IPS DF 6.9 (cell line): ENCODE results near the gene KIF6.
"Not testable (repeated sequence)": the region's sequence is repeated elsewhere in the genome, so short reads cannot be mapped to it uniquely, and the experiment has no call there.

Experiments used
- DNase-seq: peaks from one replicate; pipeline ENCODE4 v3.0.0-alpha.2; 2013; ENCODE audit warnings: low read depth, low spot score
- H3K27ac ChIP-seq: one replicate; pipeline ENCODE4 v1.5.1; 2013; ENCODE audit warnings: low read length, control low read depth
- H3K27me3 ChIP-seq: 2 replicates; pipeline ENCODE4 v1.6.1; 2013; ENCODE audit warnings: mild to moderate bottlenecking, low read length; ENCODE audit not compliant: control insufficient read depth, insufficient read depth
- H3K36me3 ChIP-seq: 2 replicates; pipeline ENCODE4 v1.6.1; 2013; ENCODE audit warnings: low read length; ENCODE audit not compliant: control insufficient read depth, insufficient read depth
- H3K4me1 ChIP-seq: 2 replicates; pipeline ENCODE4 v1.6.1; 2013; ENCODE audit warnings: low read length; ENCODE audit not compliant: control insufficient read depth, insufficient read depth
- H3K4me3 ChIP-seq: 2 replicates; pipeline ENCODE4 v1.5.1; 2013; ENCODE audit warnings: mild to moderate bottlenecking, low read length
- H3K9me3 ChIP-seq: 2 replicates; pipeline ENCODE4 v1.6.1; 2013; ENCODE audit warnings: low read length, inconsistent platforms; ENCODE audit not compliant: control insufficient read depth, insufficient read depth
- WGBS: extraction: QIAGEN DNeasy Blood & Tissue Kit; methylation state at CpG from one replicate; pipeline ENCODE4 v1.1.7; 2013; ENCODE audit warnings: mixed read lengths, missing lambda C conversion rate; ENCODE audit not compliant: insufficient read length, insufficient coverage; 5-methylcytosine and 5-hydroxymethylcytosine counted together

Gene KIF6

DNA sequence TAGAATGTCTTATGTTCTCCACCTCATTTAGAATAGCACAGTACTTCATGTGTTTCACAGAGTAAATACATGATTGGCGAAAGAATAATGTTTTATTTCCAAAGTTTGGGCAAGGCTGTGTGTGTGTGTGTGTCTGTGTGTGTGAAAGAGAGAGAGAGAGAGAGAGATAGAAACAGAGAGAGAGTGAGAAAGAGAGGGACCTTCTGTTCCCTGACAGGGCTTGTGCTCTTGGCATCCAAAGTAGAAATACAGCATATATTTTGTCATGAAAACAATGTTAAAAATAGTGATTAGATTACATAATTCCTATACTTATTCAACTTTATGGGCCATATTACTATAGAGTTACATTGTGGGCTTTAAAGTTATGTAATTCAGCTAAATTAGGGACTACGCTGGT is 201.2 kb downstream of the KIF6 start:
- H3K4me3 ChIP-seq, result no peak overlapping the region
- DNase-seq, result no peak
- H3K9me3 ChIP-seq, result no peaks in the 10 kb centered on the region
- H3K36me3 ChIP-seq, result no peaks in the 10 kb centered on the region
- H3K27me3 ChIP-seq, result no peaks in the 10 kb centered on the region
- H3K27ac ChIP-seq, result no peak overlapping the region
- WGBS, result no CpG with 5 or more reads among the region's 2 CpGs
- H3K4me1 ChIP-seq, result no peaks in the 10 kb centered on the region

DNA sequence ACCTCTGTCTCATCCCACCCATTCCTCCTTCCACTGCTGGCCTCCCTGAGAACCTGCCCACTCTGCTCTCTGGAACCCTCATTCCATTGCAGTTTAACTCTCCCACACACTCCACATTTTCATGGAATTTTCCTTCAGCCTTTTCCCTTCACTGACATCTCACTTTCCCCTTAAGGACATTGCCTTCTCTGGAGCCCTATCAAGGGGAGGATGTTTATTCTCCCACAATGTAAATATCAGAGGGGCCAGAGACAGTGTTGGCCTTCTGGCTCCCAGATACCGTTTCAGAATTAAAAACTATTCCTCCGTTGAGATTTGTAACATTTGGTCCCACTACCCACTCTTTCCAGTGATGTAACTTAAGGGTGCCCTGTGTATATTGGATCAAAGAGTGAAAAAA is 203.2 kb downstream of the KIF6 start:
- Histone ChIP-seq H3K36me3 (no peaks in the 10 kb centered on the region), H3K27me3 (no peaks in the 10 kb centered on the region), H3K4me1 (no peaks in the 10 kb centered on the region), H3K4me3 (no peak overlapping the region), H3K9me3 (no peaks in the 10 kb centered on the region), H3K27ac (no peak overlapping the region)
- DNase-seq, result no peak
- no CpG with 5 or more reads among the region's 2 CpGs for WGBS

DNA sequence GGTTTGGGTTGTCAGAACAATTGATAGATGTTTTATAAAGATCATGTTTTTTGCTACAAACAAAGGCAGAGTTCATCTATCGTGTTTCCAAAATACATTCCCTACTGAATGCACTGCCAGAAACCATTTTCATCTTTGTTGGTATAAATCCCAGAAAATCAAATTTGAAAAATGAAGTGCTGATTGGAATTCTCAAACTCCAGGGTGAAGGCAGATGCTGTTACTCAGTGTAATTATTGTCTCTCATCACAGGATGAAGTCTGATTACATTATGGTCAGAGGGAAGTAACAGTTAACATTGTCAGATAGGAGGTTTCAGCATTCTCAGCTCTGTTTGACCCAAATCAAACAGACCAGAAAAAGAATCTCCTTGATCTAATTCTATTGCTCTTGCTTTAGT is 204.3 kb downstream of the KIF6 start:
- WGBS, result no CpG with 5 or more reads among the region's 1 CpG
- Histone ChIP-seq H3K27me3 (no peaks in the 10 kb centered on the region), H3K9me3 (no peaks in the 10 kb centered on the region), H3K27ac (no peak overlapping the region), H3K4me1 (no peaks in the 10 kb centered on the region), H3K4me3 (no peak overlapping the region), H3K36me3 (no peaks in the 10 kb centered on the region)
- DNase-seq, result no peak

DNA sequence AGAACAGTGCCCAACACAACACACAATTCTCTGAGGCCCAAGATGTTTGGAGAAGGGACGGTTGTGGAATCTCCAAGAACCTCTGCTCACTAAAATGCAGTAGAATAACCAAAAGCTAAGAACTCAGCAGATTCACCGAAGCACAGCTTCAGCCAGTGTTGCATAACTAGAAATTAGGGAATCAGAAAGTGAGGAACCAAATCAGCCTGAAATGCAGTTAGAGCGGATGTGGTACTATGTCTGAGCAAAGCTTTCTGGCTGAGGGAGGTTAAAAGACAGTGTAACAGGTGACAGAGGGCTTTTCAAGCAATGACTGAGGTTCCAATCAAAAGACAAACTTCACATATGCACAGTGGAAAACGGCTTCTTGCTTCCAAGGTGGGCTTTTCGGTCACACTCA is 204.8 kb downstream of the KIF6 start:
- no peaks in the 10 kb centered on the region for H3K9me3 ChIP-seq
- H3K4me1 ChIP-seq, result no peaks in the 10 kb centered on the region
- H3K4me3 ChIP-seq, result no peak overlapping the region
- DNase-seq, result no peak
- no peak overlapping the region for H3K27ac ChIP-seq
- no CpG with 5 or more reads among the region's 5 CpGs for WGBS
- no peaks in the 10 kb centered on the region for H3K36me3 ChIP-seq
- no peaks in the 10 kb centered on the region for H3K27me3 ChIP-seq

DNA sequence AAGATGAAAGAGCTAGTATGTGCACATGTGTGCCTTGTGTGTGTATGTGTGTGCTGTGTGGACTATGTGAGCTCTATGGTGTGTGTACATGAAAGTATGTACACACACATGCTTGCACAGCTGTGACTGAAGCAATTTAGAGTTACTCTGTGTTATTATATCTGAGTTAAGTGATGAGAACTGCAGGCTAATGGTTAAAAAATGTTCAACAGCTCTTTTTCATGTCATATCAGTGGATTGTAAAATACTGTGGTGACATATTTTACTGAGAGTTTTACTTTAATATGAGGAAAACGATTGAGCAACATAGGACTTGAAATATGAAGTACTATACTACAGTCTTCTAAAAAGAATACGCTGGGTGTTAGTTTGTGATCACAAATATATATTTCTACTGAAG is 207.0 kb downstream of the KIF6 start:
- DNase-seq, result no peak
- no peaks in the 10 kb centered on the region for H3K27me3 ChIP-seq
- no peak overlapping the region for H3K4me3 ChIP-seq
- no CpG with 5 or more reads among the region's 2 CpGs for WGBS
- no peaks in the 10 kb centered on the region for H3K9me3 ChIP-seq
- no peaks in the 10 kb centered on the region for H3K36me3 ChIP-seq
- H3K27ac ChIP-seq, result no peak overlapping the region
- H3K4me1 ChIP-seq, result no peaks in the 10 kb centered on the region

DNA sequence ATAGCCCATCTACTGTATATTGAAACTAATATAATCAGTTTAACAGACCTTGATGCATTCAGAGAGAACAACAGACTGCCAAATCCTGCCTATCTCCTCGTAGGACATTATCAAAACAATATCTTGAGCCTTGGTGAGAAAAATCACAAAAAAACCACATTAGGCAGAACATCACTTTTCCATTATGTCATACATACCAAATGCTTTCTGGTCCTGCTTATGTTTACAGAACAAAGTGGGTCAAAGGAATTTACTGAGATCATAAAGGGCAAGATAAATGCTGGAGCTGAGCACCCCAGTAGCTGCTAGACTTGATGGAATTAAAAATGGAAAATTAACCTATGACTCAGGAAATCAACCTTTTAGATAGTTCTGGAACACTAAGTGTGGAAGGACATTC is 207.5 kb downstream of the KIF6 start:
- DNase-seq, result no peak

DNA sequence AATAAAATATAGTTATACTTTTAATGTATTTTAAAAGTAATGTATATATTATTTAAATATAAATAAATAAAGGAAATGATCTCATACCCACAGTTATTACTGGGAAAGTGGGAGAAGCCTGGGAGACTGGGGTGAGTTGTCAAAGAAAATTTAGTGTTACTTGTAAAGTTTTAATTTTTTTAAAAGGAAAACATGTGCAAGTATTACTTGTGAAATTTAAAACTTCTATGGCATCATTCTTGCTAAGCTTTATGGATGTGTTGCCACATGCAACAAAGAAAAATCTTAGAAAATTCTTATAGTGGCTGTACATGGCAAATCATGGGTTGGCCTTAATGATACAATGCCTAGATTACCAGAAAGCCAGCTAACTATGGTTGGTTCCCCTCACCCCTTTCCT is 208.7 kb downstream of the KIF6 start:
- Histone ChIP-seq H3K36me3 (no peaks in the 10 kb centered on the region), H3K27me3 (no peaks in the 10 kb centered on the region), H3K27ac (no peak overlapping the region), H3K9me3 (no peaks in the 10 kb centered on the region), H3K4me1 (no peaks in the 10 kb centered on the region), H3K4me3 (no peak overlapping the region)
- DNase-seq, result no peak

More for the DNA sequence above, 207.5 kb downstream of the KIF6 start:
- Histone ChIP-seq H3K27ac (no peak overlapping the region), H3K4me1 (no peaks in the 10 kb centered on the region), H3K27me3 (no peaks in the 10 kb centered on the region), H3K36me3 (no peaks in the 10 kb centered on the region), H3K9me3 (no peaks in the 10 kb centered on the region), H3K4me3 (no peak overlapping the region)
- WGBS, result no CpG with 5 or more reads among the region's 1 CpG

DNA sequence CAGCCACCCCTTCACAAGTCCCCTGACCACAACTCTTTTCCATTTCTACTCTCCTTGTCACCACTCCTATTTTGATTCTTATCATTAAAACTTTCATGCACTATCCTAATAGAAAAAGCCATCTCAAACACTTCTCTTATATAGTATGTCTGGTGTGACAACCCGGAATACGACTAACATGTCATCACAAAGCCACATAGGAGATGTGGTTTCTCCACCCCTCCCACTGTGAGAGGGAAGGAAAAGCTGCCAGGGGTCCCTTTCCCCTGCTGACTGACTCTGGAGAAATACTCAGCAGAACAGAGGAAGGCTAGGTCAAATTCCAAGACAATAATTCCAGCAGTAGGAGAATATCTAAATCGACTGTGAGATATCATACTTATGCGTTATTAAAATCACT is 209.7 kb downstream of the KIF6 start:
- no peaks in the 10 kb centered on the region for H3K9me3 ChIP-seq
- no peak for DNase-seq
- no peak overlapping the region for H3K27ac ChIP-seq
- H3K4me1 ChIP-seq, result no peaks in the 10 kb centered on the region
- H3K27me3 ChIP-seq, result no peaks in the 10 kb centered on the region
- no peaks in the 10 kb centered on the region for H3K36me3 ChIP-seq
- no peak overlapping the region for H3K4me3 ChIP-seq
- WGBS, result no CpG with 5 or more reads among the region's 4 CpGs

DNA sequence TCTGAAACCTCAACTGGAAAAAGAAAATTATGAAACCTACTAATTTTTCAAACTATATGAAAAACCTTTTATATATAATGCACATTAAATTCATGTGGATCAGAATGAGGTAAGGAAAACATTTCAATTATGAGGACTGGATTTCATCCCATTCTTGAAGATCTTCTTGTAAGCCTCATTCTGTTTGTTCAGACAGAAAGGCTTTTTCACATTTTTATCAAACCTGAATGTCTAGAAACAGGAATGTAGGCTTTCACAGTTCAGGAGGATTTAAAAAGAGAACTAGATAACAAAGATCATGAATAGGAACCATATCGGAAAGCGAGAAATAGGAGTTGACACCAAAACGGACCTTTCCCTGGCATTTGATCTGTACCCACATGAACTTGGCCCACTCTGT is 210.2 kb downstream of the KIF6 start:
- Histone ChIP-seq H3K27me3 (no peaks in the 10 kb centered on the region), H3K4me1 (no peaks in the 10 kb centered on the region), H3K9me3 (no peaks in the 10 kb centered on the region), H3K36me3 (no peaks in the 10 kb centered on the region), H3K4me3 (no peak overlapping the region), H3K27ac (no peak overlapping the region)
- no CpG with 5 or more reads among the region's 3 CpGs for WGBS
- DNase-seq, result no peak

DNA sequence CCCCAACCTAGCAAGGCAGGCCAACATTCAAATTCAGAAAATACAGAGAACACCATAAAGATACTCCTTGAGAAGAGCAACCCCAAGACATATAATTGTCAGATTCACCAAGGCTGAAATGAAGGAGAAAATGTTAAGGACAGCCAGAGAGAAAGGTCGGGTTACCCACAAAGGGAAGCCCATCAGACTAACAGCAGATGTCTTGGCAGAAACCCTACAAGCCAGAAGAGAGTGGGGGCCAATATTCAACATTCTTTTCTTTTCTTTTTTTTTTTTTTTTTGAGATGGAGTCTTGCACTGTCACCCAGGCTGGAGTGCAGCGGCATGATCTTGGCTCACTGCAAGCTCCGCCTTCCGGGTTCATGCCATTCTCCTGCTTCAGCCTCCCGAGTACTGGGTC is 215.4 kb downstream of the KIF6 start:
- H3K9me3 ChIP-seq, DNase-seq, H3K4me1 ChIP-seq, H3K27me3 ChIP-seq, H3K4me3 ChIP-seq, H3K27ac ChIP-seq, H3K36me3 ChIP-seq: not testable (repeated sequence)
- WGBS, result no CpG with 5 or more reads among the region's 5 CpGs

DNA sequence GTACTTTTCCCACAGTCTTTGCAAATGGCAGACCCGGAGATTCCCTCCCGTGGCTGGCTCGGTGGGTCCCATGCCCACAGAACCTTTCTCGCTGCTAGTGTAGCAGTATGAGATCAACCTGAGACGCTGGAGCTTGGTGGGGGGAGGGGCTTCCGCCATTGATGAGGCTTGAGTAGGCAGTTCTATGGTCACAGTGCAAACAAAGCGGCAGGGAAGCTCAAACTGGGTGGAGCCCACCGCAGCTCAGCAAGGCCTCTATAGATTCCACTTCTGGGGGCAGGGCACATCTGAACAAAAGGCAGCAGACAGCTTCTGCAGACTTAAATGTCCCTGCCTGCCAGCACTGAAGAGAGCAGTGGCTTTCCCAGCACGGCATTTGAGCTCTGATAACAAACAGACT is 216.7 kb downstream of the KIF6 start:
- no peaks in the 10 kb centered on the region for H3K9me3 ChIP-seq
- no peak overlapping the region for H3K4me3 ChIP-seq
- no peaks in the 10 kb centered on the region for H3K36me3 ChIP-seq
- no peak overlapping the region for H3K27ac ChIP-seq
- WGBS, result no CpG with 5 or more reads among the region's 9 CpGs
- H3K27me3 ChIP-seq, result no peaks in the 10 kb centered on the region
- no peak for DNase-seq
- H3K4me1 ChIP-seq, result no peaks in the 10 kb centered on the region
